DMS 273 (cell line): Measurements from ENCODE around the gene TSPY10.
"Not testable (repeated sequence)": the region's sequence is repeated elsewhere in the genome, so short reads cannot be mapped to it uniquely, and the experiment has no call there.

Experiments
- DNase-seq: peaks from one replicate; lab custom pipeline; 2025; ENCODE audit not compliant: unreplicated experiment; lab: John Stamatoyannopoulos, UW

The TSPY10 gene

GRCh38 chrY:9527580-9527979, at the start of gene TSPY10:
TSS of gene TSPY10 (plus strand) at chrY:9527880. CDS start at chrY:9527926, 46 bp downstream.
- not testable (repeated sequence) for DNase-seq

DNA sequence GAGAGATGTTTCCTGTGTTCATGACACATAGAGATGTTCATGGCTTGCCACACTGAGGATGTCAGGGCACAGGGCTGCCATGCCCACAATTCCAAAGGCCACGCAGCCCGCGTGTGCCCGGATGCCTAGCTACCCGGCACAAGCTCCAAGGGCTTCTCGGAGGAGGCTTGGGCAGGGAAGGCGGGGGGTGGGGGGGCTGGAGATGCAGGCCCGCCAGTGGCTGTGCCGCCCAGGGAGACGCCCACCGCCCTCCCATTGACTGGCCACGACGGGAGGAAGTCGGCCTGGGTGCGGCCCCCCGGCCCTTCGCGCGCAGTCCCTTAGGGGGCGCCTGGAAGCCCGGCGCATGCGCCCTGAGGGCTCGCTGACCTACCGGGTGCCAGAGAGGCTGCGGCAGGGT, 40.7 kb upstream of the TSPY10 start, which contains the start of gene TSPY9:
Gene TSPY9, plus strand, starts transcription at position 301 of the 400 bp plus-strand sequence. Its CDS starts 46 bp downstream, at position 347.
- DNase-seq = not testable (repeated sequence)

DNA sequence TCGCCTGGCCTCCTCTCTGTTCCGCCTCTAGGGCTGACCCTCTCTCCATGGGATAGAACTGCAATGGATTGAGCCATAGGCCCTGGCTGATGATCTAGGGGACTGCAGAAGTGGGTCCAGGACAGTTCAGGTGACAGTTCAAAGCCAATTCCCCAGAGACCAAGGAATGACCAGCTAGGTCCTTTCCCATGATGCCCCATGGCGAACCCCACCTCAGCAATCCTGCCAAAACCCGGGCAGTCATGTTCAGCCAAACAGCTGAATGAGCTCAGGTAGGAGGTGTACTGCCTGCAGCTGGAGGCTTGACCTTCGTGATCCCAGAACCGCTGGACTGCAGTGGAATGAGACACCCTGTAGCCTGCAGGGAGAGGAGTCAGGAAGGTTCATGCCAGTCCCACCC, 23.3 kb upstream of the TSPY10 start:
- not testable (repeated sequence) for DNase-seq

DNA sequence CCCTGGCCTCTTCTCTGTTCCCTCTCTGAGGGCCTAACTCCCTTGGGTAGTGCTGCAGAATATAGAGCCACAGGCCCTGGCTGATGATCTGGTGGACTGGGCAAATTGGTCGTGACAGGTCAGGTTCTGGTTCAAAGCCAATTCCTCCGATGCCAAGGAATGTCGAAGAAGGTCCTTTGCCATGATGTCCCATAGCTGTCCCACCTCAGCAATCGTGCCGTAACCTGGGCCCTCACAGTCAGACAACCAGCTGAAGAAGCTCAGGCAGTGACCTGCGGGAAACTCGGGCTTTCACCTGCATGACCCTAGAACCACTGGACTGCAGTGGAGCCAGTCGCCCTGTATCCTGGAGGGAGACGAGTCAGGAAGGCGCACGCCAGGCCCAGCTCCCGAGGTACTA, 11.4 kb upstream of the TSPY10 start:
- not testable (repeated sequence) for DNase-seq
